HepG2 (cell line): ENCODE measurements around the gene IFNAR1. TPM values are rescaled to one million over a fixed set of nuclear protein-coding genes. Genes with fewer than 3 reads are reported as not detected.

Experiments used
- ESRRA ChIP-seq: sonication (generic); formaldehyde crosslinking; IDR thresholded peaks from 2 replicates; pipeline ENCODE4 v1.5.1; 2020; ENCODE audit warnings: mild to moderate bottlenecking, low read depth, missing genetic modification reagents
- PLSCR1 ChIP-seq: sonication (generic); formaldehyde crosslinking; IDR thresholded peaks from 2 replicates; pipeline ENCODE4 v1.5.0; 2020; ENCODE audit warnings: missing genetic modification reagents, mild to moderate bottlenecking, borderline replicate concordance
- REST ChIP-seq, 2 experiments: IDR thresholded peaks; 2 replicates each; pipeline ENCODE4 v1.6.1; 2011 to 2012; ENCODE audit warnings: low read length in 2 of 2, borderline replicate concordance in 1 of 2, low read depth in 1 of 2, mild to moderate bottlenecking in 1 of 2, moderate library complexity in 1 of 2
- SNAPC2 ChIP-seq: sonication (generic); formaldehyde crosslinking; IDR thresholded peaks from 2 replicates; pipeline ENCODE4 v1.8.1; 2022; ENCODE audit warnings: mild to moderate bottlenecking, missing genetic modification reagents
- STAT5B ChIP-seq: sonication (generic); formaldehyde crosslinking; IDR thresholded peaks from 2 replicates; pipeline ENCODE4 v1.4.0; 2020; ENCODE audit warnings: missing genetic modification reagents
- ZBTB46 ChIP-seq: sonication (generic); formaldehyde crosslinking; IDR thresholded peaks from 2 replicates; pipeline ENCODE4 v1.4.0; 2020; ENCODE audit warnings: mild to moderate bottlenecking, missing genetic modification reagents, borderline replicate concordance
- ZNF607 ChIP-seq: sonication (generic); formaldehyde crosslinking; IDR thresholded peaks from 2 replicates; pipeline ENCODE4 v1.5.1; 2020; ENCODE audit warnings: missing genetic modification reagents, mild to moderate bottlenecking, borderline replicate concordance
- ZNF775 ChIP-seq: sonication (generic); formaldehyde crosslinking; IDR thresholded peaks from 2 replicates; pipeline ENCODE4 v1.4.0; 2020; ENCODE audit warnings: missing genetic modification reagents, mild to moderate bottlenecking, moderate library complexity, borderline replicate concordance
- ZSCAN31 ChIP-seq: sonication (generic); formaldehyde crosslinking; IDR thresholded peaks from 2 replicates; pipeline ENCODE4 v1.5.0; 2020; ENCODE audit warnings: low read depth, mild to moderate bottlenecking, missing genetic modification reagents
- polyA plus RNA-seq, 8 experiments: library from polyadenylated mRNA; depleted of rRNA in 3 of 8; stranded (reverse) in 7 of 8; unstranded in 1 of 8; fragments of >200 nt; fragmentation: Illumina TruSeq in 4 of 8; extraction: Trizol in 4 of 8; gene quantifications; 2 replicates each; pipeline versions ENCODE4 v1.2.1 to v1.2.3, GENCODE V29; 2011 to 2016; ENCODE audit warnings: low read depth in 4 of 8, missing spikeins in 1 of 8, mixed read lengths in 1 of 8; ENCODE audit not compliant: insufficient read depth in 1 of 8
- total RNA-seq, 5 experiments: library from RNA; depleted of rRNA; stranded (reverse); fragments of >200 nt; fragmentation: Illumina TruSeq; extraction: Trizol; gene quantifications; 2 replicates each; pipeline ENCODE4 v1.2.3, GENCODE V29; 2016; ENCODE audit warnings: low read depth in 1 of 5

The IFNAR1 gene
- total and polyA plus RNA-seq, 2 of the 13 experiments (the other 11 are each of a cell fraction or from before 2014, with no cell fraction given) = 6.7 to 9.3 TPM

- TF ChIP-seq ZBTB46 (CRISPR knock-in tag) (no peak), ZSCAN31 (CRISPR knock-in tag) (no peak), STAT5B (CRISPR knock-in tag) (no peak), ESRRA (no peak), ZNF607 (CRISPR knock-in tag) (no peak), SNAPC2 (CRISPR knock-in tag) (no peak), ZNF775 (CRISPR knock-in tag) (no peak), REST (IDR thresholded peaks at IDR 0.05; ENCODE audit: borderline replicate concordance in 1 of 2, low read depth in 1 of 2, low read length in 2 of 2) (no peak), PLSCR1 (CRISPR knock-in tag) (no peak)
Measured at GRCh38 chr21:33300701-33301631, 23.8 kb upstream of the IFNAR1 start (continued).
